ENCODE measurements around the gene ARMC3. TPM values are rescaled to one million over a fixed set of nuclear protein-coding genes. Genes with fewer than 3 reads are reported as not detected.

ARMC3 gene
- total and polyA plus RNA-seq, 9 of the 15 experiments (the other 6 are each of a cell fraction or from before 2014, with no cell fraction given), result 0.33 to 1.1 (median 0.62) TPM

DNA sequence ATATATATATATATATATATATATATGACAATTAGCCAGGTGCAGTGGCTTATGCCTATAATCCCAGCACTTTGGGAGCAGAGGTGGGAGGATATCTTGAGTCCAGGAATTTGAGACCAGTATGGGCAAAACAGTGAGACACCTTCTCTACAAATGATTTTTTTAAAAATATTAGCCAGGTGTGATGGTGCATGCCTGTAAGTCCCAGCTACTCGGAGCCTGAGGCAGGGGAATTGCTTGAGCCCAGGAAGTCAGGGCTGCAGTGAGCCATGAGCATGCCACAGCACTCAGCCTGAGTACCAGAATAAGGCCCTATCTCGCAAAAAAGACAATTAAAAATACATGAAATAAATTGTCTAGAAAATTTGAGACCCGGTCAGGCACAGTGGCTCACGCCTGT lies 120.3 kb downstream of the ARMC3 start (continued):
- TF ChIP-seq, protein P1, sequence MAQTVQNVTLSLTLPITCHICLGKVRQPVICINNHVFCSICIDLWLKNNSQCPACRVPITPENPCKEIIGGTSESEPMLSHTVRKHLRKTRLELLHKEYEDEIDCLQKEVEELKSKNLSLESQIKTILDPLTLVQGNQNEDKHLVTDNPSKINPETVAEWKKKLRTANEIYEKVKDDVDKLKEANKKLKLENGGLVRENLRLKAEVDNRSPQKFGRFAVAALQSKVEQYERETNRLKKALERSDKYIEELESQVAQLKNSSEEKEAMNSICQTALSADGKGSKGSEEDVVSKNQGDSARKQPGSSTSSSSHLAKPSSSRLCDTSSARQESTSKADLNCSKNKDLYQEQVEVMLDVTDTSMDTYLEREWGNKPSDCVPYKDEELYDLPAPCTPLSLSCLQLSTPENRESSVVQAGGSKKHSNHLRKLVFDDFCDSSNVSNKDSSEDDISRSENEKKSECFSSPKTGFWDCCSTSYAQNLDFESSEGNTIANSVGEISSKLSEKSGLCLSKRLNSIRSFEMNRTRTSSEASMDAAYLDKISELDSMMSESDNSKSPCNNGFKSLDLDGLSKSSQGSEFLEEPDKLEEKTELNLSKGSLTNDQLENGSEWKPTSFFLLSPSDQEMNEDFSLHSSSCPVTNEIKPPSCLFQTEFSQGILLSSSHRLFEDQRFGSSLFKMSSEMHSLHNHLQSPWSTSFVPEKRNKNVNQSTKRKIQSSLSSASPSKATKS (CRISPR knock-in tag; IDR thresholded peaks at IDR 0.05), result no peak
- TF ChIP-seq MED1 (CRISPR knock-in tag; IDR thresholded peaks at IDR 0.05; ENCODE audit: borderline replicate concordance) (no peak), LARP7 (IDR thresholded peaks at IDR 0.05) (no peak), ETV6 (IDR thresholded peaks at IDR 0.05; ENCODE audit: borderline replicate concordance in 1 of 2, low read depth in 2 of 2, low read length in 1 of 2) (no peak), ETV6 (CRISPR knock-in tag; IDR thresholded peaks at IDR 0.05; ENCODE audit: borderline replicate concordance) (no peak), TCF7L2 (IDR thresholded peaks at IDR 0.05; ENCODE audit: low read depth, low read length) (no peak), FOXJ3 (CRISPR knock-in tag; IDR thresholded peaks at IDR 0.05) (no peak), ZNF436 (CRISPR knock-in tag; IDR thresholded peaks at IDR 0.05) (no peak), MNT (conservative IDR thresholded peaks at IDR 0.05) (no peak)
- TF ChIP-seq, protein P2, sequence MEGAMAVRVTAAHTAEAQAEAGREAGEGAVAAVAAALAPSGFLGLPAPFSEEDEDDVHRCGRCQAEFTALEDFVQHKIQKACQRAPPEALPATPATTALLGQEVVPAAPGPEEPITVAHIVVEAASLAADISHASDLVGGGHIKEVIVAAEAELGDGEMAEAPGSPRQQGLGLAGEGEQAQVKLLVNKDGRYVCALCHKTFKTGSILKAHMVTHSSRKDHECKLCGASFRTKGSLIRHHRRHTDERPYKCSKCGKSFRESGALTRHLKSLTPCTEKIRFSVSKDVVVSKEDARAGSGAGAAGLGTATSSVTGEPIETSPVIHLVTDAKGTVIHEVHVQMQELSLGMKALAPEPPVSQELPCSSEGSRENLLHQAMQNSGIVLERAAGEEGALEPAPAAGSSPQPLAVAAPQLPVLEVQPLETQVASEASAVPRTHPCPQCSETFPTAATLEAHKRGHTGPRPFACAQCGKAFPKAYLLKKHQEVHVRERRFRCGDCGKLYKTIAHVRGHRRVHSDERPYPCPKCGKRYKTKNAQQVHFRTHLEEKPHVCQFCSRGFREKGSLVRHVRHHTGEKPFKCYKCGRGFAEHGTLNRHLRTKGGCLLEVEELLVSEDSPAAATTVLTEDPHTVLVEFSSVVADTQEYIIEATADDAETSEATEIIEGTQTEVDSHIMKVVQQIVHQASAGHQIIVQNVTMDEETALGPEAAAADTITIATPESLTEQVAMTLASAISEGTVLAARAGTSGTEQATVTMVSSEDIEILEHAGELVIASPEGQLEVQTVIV (CRISPR knock-in tag; IDR thresholded peaks at IDR 0.05; ENCODE audit: borderline replicate concordance), result no peak
- TF ChIP-seq, protein P3, sequence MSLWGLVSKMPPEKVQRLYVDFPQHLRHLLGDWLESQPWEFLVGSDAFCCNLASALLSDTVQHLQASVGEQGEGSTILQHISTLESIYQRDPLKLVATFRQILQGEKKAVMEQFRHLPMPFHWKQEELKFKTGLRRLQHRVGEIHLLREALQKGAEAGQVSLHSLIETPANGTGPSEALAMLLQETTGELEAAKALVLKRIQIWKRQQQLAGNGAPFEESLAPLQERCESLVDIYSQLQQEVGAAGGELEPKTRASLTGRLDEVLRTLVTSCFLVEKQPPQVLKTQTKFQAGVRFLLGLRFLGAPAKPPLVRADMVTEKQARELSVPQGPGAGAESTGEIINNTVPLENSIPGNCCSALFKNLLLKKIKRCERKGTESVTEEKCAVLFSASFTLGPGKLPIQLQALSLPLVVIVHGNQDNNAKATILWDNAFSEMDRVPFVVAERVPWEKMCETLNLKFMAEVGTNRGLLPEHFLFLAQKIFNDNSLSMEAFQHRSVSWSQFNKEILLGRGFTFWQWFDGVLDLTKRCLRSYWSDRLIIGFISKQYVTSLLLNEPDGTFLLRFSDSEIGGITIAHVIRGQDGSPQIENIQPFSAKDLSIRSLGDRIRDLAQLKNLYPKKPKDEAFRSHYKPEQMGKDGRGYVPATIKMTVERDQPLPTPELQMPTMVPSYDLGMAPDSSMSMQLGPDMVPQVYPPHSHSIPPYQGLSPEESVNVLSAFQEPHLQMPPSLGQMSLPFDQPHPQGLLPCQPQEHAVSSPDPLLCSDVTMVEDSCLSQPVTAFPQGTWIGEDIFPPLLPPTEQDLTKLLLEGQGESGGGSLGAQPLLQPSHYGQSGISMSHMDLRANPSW (CRISPR knock-in tag; IDR thresholded peaks at IDR 0.05), result no peak
- TF ChIP-seq, protein P4, sequence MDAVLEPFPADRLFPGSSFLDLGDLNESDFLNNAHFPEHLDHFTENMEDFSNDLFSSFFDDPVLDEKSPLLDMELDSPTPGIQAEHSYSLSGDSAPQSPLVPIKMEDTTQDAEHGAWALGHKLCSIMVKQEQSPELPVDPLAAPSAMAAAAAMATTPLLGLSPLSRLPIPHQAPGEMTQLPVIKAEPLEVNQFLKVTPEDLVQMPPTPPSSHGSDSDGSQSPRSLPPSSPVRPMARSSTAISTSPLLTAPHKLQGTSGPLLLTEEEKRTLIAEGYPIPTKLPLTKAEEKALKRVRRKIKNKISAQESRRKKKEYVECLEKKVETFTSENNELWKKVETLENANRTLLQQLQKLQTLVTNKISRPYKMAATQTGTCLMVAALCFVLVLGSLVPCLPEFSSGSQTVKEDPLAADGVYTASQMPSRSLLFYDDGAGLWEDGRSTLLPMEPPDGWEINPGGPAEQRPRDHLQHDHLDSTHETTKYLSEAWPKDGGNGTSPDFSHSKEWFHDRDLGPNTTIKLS (IDR thresholded peaks at IDR 0.05; ENCODE audit: borderline replicate concordance, low read depth), result no peak

Measured in K562 (cell line).